Motor neuron (in vitro differentiated cells): ENCODE measurements around the gene TERT. TPM values are rescaled to one million over a fixed set of nuclear protein-coding genes. Genes with fewer than 3 reads are reported as not detected.
A peak's percentile ranks its signal among the peaks of the same experiment; 100 is the strongest.

Source experiments
- ATAC-seq, 8 experiments: fragments of 200-7000 bp; cut with Tn5 transposase; replicated peaks in 6 of 8; 2 replicates each; pipeline ENCODE4 v1.8.0; 2021; ENCODE audit warnings: mild to moderate bottlenecking in 8 of 8, moderate library complexity in 8 of 8
- H3K27ac ChIP-seq, 2 donors: fragments of 250-450 bp; sonication (Bioruptor Pico); 2 replicates each; pipeline ENCODE4 v1.9.0; 2021; ENCODE audit warnings: antibody characterized with exemption in 2 of 2, mild to moderate bottlenecking in 2 of 2, moderate library complexity in 1 of 2
- H3K4me1 ChIP-seq, 2 donors: fragments of 250-450 bp; sonication (Bioruptor Pico); replicated peaks in 1 of 2; 2 replicates each; pipeline ENCODE4 v1.6.1; 2021; ENCODE audit warnings: antibody characterized with exemption in 2 of 2, mild to moderate bottlenecking in 2 of 2, moderate library complexity in 1 of 2
- H3K4me3 ChIP-seq, 5 donors: fragments of 250-450 bp; sonication (Bioruptor Pico); 2 replicates each; pipeline ENCODE4 v1.9.0; 2021; ENCODE audit warnings: antibody characterized with exemption in 5 of 5, mild to moderate bottlenecking in 5 of 5, moderate library complexity in 4 of 5
- WGBS, 10 experiments: fragments of 450-650 bp; shearing (Covaris generic); methylation state at CpG; one replicate each; pipeline ENCODE4 v1.0.0; 2022; 5-methylcytosine and 5-hydroxymethylcytosine counted together
- in situ Hi-C, 9 experiments: fragments of 400-800 bp; cut with MboI; loops; one replicate each; pipeline ENCODE4 v1.15.0; 2021; ENCODE audit warnings: low sequenced_read_pairs in 9 of 9, low pct_unique_long_range_greater_than_20kb in 2 of 9; ENCODE audit not compliant: unreplicated experiment in 9 of 9
- total RNA-seq, 8 experiments: library from RNA; unstranded; fragments of 300-600 nt; gene quantifications; 2 replicates each; pipeline versions ENCODE4 v1.2.3 to v1.2.4, GENCODE V29; 2022

TERT gene
- total RNA-seq, 8 experiments from 2014 or later = 0.05 to 6.3 (median 0.38) TPM; not detected in 1

GRCh38 chr5:1208221-1208742 is 86.6 kb downstream of the TERT start:
- in situ Hi-C loops = loop anchor here in 1 of 9 experiments (25.0 kb wide), 1 partner anchor 429 kb away; no protein-coding TSS in a partner anchor
- Histone ChIP-seq H3K4me3 (no peak overlapping the region), H3K4me1 (no peaks in the 10 kb centered on the region), H3K27ac (no peak overlapping the region)
- WGBS, 10 experiments = 47 to 100% (median 61%) methylated on average over 1 to 4 of the region's 17 CpGs; no CpG with 5 or more reads in 6 of the 10 experiments
- no peak for ATAC-seq

GRCh38 chr5:1207555-1207954 is 87.3 kb downstream of the TERT start:
- in situ Hi-C loops = loop anchor here in 1 of 9 experiments (25.0 kb wide), 1 partner anchor 430 kb away; no protein-coding TSS in a partner anchor
- peak in 2 of 8 experiments; percentile 15 to 19 for ATAC-seq
- 38 to 100% (median 80%) methylated on average over 1 to 6 of the region's 6 CpGs; no CpG with 5 or more reads in 3 of the 10 experiments for WGBS, 10 experiments
- Histone ChIP-seq H3K4me1 (no peaks in the 10 kb centered on the region), H3K27ac (no peak overlapping the region), H3K4me3 (no peak overlapping the region)

GRCh38 chr5:1206521-1207412 is 88.1 kb downstream of the TERT start:
- H3K4me1 ChIP-seq = no peaks in the 10 kb centered on the region
- no peak for ATAC-seq
- in situ Hi-C loops = loop anchor here in 1 of 9 experiments (25.0 kb wide), 1 partner anchor 431 kb away; no protein-coding TSS in a partner anchor
- no peak overlapping the region for H3K4me3 ChIP-seq
- no peak overlapping the region for H3K27ac ChIP-seq
- WGBS, 10 experiments = 67 to 79% (median 70%) methylated on average over 3 to 16 of the region's 49 CpGs; no CpG with 5 or more reads in 6 of the 10 experiments

GRCh38 chr5:1205255-1206180 is 89.3 kb downstream of the TERT start:
- no peak overlapping the region for H3K4me3 ChIP-seq
- WGBS, 10 experiments = 7 to 96% (median 55%) methylated on average over 1 to 7 of the region's 11 CpGs; no CpG with 5 or more reads in 1 of the 10 experiments
- no peak for ATAC-seq
- no peaks in the 10 kb centered on the region for H3K4me1 ChIP-seq
- in situ Hi-C loops = loop anchor here in 1 of 9 experiments (25.0 kb wide), 1 partner anchor 432 kb away; no protein-coding TSS in a partner anchor
- H3K27ac ChIP-seq = no peak overlapping the region

GRCh38 chr5:1204693-1205242 is 90.1 kb downstream of the TERT start:
- peak in 6 of 8 experiments; percentile 23 to 61 (median 50) for ATAC-seq
- 0 to 63% (median 22%) methylated on average over 2 to 8 of the region's 18 CpGs; no CpG with 5 or more reads in 2 of the 10 experiments for WGBS, 10 experiments
- Histone ChIP-seq H3K4me3 (no peak overlapping the region), H3K4me1 (peaks cover 0 to 4% of the 10 kb centered on the region in 2 donors), H3K27ac (no peak overlapping the region)
- in situ Hi-C loops = loop anchor here in 1 of 9 experiments (25.0 kb wide), 1 partner anchor 433 kb away; no protein-coding TSS in a partner anchor

- in situ Hi-C loops = loop anchor here in 1 of 9 experiments (25.0 kb wide), 1 partner anchor 433 kb away; no protein-coding TSS in a partner anchor
- no peak overlapping the region for H3K4me3 ChIP-seq
- H3K27ac ChIP-seq = no peak overlapping the region
- WGBS, 10 experiments = 20 to 100% (median 70%) methylated on average over 1 to 4 of the region's 25 CpGs; no CpG with 5 or more reads in 3 of the 10 experiments
- H3K4me1 ChIP-seq = peaks cover 0 to 5% of the 10 kb centered on the region in 2 donors
- no peak for ATAC-seq
Observed at GRCh38 chr5:1203968-1204692, 90.7 kb downstream of the TERT start.

GRCh38 chr5:1203311-1203967 is 91.4 kb downstream of the TERT start:
- Histone ChIP-seq H3K27ac (no peak overlapping the region), H3K4me3 (no peak overlapping the region), H3K4me1 (peaks cover 0 to 5% of the 10 kb centered on the region in 2 donors)
- no peak for ATAC-seq
- in situ Hi-C loops = loop anchor here in 1 of 9 experiments (25.0 kb wide), 1 partner anchor 434 kb away; no protein-coding TSS in a partner anchor
- WGBS, 10 experiments = 56 to 100% methylated on average over 2 to 7 of the region's 24 CpGs; no CpG with 5 or more reads in 8 of the 10 experiments

Other genes with a start within 250 kb of the TERT start
- gene SLC12A7, start 183.0 kb downstream of the TERT start, total RNA-seq = 10 to 100 TPM in 3 of 8 experiments, 1 to 10 TPM in 5; 2.0 to 14.4 (median 6.7) TPM
- under 1 TPM in 5 of 8 experiments, not detected in 3; 0.04 to 0.24 (median 0.10) TPM for gene SLC6A19, start 93.5 kb downstream of the TERT start, total RNA-seq
- under 1 TPM in 1 of 8 experiments, not detected in 7; 0.14 TPM for gene SLC6A18, start 69.7 kb downstream of the TERT start, total RNA-seq
- gene CLPTM1L, start 50.0 kb upstream of the TERT start, total RNA-seq = 100 to 1,000 TPM in 2 of 8 experiments, 10 to 100 TPM in 6; 42.4 to 132 (median 77.7) TPM
- 1 to 10 TPM in 2 of 8 experiments, under 1 TPM in 4, not detected in 2; 0.05 to 1.7 (median 0.52) TPM for gene SLC6A3, start 150.4 kb upstream of the TERT start, total RNA-seq
- gene LPCAT1, start 228.9 kb upstream of the TERT start, total RNA-seq = 10 to 100 TPM; 16.8 to 39.2 (median 29.8) TPM